K562 (cell line): ENCODE results near the gene GNRHR. TPM values are rescaled to one million over a fixed set of nuclear protein-coding genes. Genes with fewer than 3 reads are reported as not detected.

ENCODE experiments used
- CREB1 ChIP-seq, 2 experiments: sonication (generic) in 1 of 2; formaldehyde crosslinking in 1 of 2; IDR thresholded peaks; 2 replicates each; pipeline versions ENCODE4 v1.6.1 to v1.8.0; 2012 to 2022; ENCODE audit warnings: inconsistent platforms in 1 of 2, mild to moderate bottlenecking in 1 of 2, missing genetic modification reagents in 1 of 2, moderate library complexity in 1 of 2
- DEAF1 ChIP-seq: fragments of 450-650 bp; formaldehyde crosslinking; IDR thresholded peaks from 2 replicates; pipeline ENCODE4 v1.4.0; 2020; ENCODE audit warnings: mild to moderate bottlenecking, moderate library complexity
- HEY1 ChIP-seq: fragments of 250-450 bp; sonication (Bioruptor Pico); IDR thresholded peaks from 2 replicates; pipeline ENCODE4 v1.5.0; 2020; ENCODE audit warnings: mild to moderate bottlenecking, moderate library complexity, borderline replicate concordance
- HOMEZ ChIP-seq: fragments of 250-450 bp; sonication (Bioruptor Pico); IDR thresholded peaks from 2 replicates; pipeline ENCODE4 v1.4.0; 2020; ENCODE audit warnings: mild to moderate bottlenecking, moderate library complexity
- MXD1 ChIP-seq: fragments of 250-450 bp; sonication (Bioruptor Pico); IDR thresholded peaks from 2 replicates; pipeline ENCODE4 v1.8.0; 2021; ENCODE audit warnings: borderline replicate concordance, mild to moderate bottlenecking, moderate library complexity; ENCODE audit not compliant: poor library complexity, severe bottlenecking
- NFRKB ChIP-seq: fragments of 450-650 bp; IDR thresholded peaks from 2 replicates; pipeline ENCODE4 v1.6.1; 2016; ENCODE audit warnings: low read depth
- TBP ChIP-seq: optimal IDR thresholded peaks from 2 replicates; pipeline ENCODE3; 2011; ENCODE audit warnings: low read depth, low read length, improper control_type of control experiment
- TFE3 ChIP-seq: fragments of 450-650 bp; formaldehyde crosslinking; IDR thresholded peaks from 2 replicates; pipeline ENCODE4 v1.4.0; 2020; ENCODE audit warnings: mild to moderate bottlenecking, mixed read lengths
- USF2 ChIP-seq: sonication (generic); formaldehyde crosslinking; IDR thresholded peaks from 2 replicates; pipeline ENCODE4 v1.5.0; 2020; ENCODE audit warnings: missing genetic modification reagents
- ZBTB9 ChIP-seq: fragments of 450-650 bp; formaldehyde crosslinking; IDR thresholded peaks from 2 replicates; pipeline ENCODE4 v1.4.0; 2020; ENCODE audit warnings: mild to moderate bottlenecking, moderate library complexity
- ZFP30 ChIP-seq: fragments of 250-450 bp; sonication (Bioruptor Pico); IDR thresholded peaks from 2 replicates; pipeline ENCODE4 v1.8.0; 2022; ENCODE audit warnings: moderate library complexity, mild to moderate bottlenecking, inconsistent platforms, borderline replicate concordance
- ZNF140 ChIP-seq: fragments of 250-450 bp; sonication (Bioruptor Pico); IDR thresholded peaks from 2 replicates; pipeline ENCODE4 v1.8.0; 2021; ENCODE audit warnings: moderate library complexity, mild to moderate bottlenecking, inconsistent platforms
- ZNF449 ChIP-seq: fragments of 250-450 bp; sonication (Bioruptor Pico); IDR thresholded peaks from 2 replicates; pipeline ENCODE4 v1.8.0; 2022; ENCODE audit warnings: moderate library complexity, mild to moderate bottlenecking, inconsistent platforms
- polyA plus RNA-seq, 8 experiments: library from polyadenylated mRNA; depleted of rRNA in 4 of 8; stranded (reverse) in 5 of 8; unstranded in 3 of 8; fragments of >200 nt; fragmentation: Nextera tagmentation in 2 of 8; fragmentation: Illumina TruSeq in 1 of 8; extraction: Ambion mirVana in 2 of 8; extraction: Trizol in 1 of 8; gene quantifications; 2 replicates each; pipeline versions ENCODE4 v1.2.1 to v1.2.3, GENCODE V29; 2011 to 2014; ENCODE audit warnings: inconsistent platforms in 1 of 8, missing spikeins in 1 of 8
- total RNA-seq, 7 experiments: library from RNA; depleted of rRNA in 6 of 7; stranded (reverse); fragments of >200 nt in 6 of 7; fragmentation: Illumina TruSeq in 2 of 7; extraction: Trizol in 2 of 7; gene quantifications; 2 replicates each; pipeline versions ENCODE4 v1.2.1 to v1.2.3, GENCODE V29; 2011 to 2021; ENCODE audit warnings: low replicate concordance in 1 of 7
- TF ChIP-seq, protein P1 (sequence below): fragments of 250-450 bp; sonication (Bioruptor Pico); IDR thresholded peaks from 2 replicates; pipeline ENCODE4 v1.9.0; 2021; ENCODE audit warnings: mild to moderate bottlenecking, inconsistent platforms

Gene GNRHR
- total and polyA plus RNA-seq, 9 of the 15 experiments (the other 6 are each of a cell fraction or from before 2014, with no cell fraction given): 0.06 to 0.13 TPM; not detected in 7

DNA sequence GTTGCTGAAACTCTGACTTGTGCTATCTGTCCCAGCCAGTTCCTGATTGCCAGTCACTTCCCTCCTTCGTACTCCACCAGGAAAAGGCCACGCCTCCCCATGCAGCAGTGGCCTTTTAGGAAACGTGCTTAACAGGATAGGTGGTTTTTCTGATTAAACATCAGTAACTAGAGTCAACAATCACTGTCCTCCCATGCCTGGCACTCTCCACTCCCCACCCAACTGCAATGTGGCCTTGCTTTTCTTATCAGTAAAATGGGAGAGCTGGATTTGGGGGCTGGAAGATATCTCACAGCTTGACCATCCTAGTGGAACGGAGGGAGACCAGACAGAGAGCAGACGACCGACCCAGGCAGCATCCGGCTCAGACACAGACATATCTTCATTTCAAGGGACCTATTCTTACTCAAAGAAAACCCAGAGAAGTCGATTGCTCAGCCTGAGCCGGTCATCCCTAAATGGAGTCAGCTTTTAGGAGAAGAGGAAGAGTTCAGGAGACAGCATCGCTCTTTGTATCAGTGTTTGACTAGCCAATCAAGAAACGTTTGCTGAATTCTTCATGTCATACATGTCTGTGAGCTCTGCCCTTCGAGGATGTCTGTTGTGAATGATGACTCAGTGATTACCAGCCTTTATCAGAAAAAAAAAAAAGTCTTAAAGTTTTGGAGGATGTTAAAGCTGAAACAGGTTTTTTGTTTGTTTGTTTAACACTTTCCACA lies 40.5 kb downstream of the GNRHR start (continued):
- TF ChIP-seq CREB1 (IDR thresholded peaks at IDR 0.05): no peak
- TF ChIP-seq CREB1 (CRISPR knock-in tag; IDR thresholded peaks at IDR 0.05): no peak
- no peak for TF ChIP-seq MXD1 (CRISPR knock-in tag)
- TF ChIP-seq ZNF449: no peak
- TF ChIP-seq DEAF1 (CRISPR knock-in tag): no peak
- TF ChIP-seq HOMEZ: no peak
- TF ChIP-seq ZBTB9: no peak
- TF ChIP-seq NFRKB: no peak
- TF ChIP-seq HEY1 (CRISPR knock-in tag): no peak
- TF ChIP-seq USF2 (CRISPR knock-in tag): no peak
- TF ChIP-seq ZFP30 (CRISPR knock-in tag): no peak
- no peak for TF ChIP-seq TFE3 (CRISPR knock-in tag)
- no peak for TF ChIP-seq TBP
- TF ChIP-seq ZNF140 (CRISPR knock-in tag): no peak
- TF ChIP-seq, protein P1, sequence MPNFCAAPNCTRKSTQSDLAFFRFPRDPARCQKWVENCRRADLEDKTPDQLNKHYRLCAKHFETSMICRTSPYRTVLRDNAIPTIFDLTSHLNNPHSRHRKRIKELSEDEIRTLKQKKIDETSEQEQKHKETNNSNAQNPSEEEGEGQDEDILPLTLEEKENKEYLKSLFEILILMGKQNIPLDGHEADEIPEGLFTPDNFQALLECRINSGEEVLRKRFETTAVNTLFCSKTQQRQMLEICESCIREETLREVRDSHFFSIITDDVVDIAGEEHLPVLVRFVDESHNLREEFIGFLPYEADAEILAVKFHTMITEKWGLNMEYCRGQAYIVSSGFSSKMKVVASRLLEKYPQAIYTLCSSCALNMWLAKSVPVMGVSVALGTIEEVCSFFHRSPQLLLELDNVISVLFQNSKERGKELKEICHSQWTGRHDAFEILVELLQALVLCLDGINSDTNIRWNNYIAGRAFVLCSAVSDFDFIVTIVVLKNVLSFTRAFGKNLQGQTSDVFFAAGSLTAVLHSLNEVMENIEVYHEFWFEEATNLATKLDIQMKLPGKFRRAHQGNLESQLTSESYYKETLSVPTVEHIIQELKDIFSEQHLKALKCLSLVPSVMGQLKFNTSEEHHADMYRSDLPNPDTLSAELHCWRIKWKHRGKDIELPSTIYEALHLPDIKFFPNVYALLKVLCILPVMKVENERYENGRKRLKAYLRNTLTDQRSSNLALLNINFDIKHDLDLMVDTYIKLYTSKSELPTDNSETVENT (CRISPR knock-in tag): no peak
